ENCODE results near the gene NOD2.

GRCh38 chr16:50688867-50689266, 4.5 kb upstream of the NOD2 start:
- TF ChIP-seq CTCF (IDR thresholded peaks at IDR 0.05; ENCODE audit: insufficient read depth, low read depth, low read length) (no peak), EZH2 (IDR thresholded peaks at IDR 0.05; ENCODE audit: insufficient read depth, low read length) (no peak)

Measured in astrocyte (in vitro differentiated cells and primary cell).